ENCODE measurements around the gene ABCA12. TPM values are rescaled to one million over a fixed set of nuclear protein-coding genes. Genes with fewer than 3 reads are reported as not detected.

ABCA12 gene
- polyA plus RNA-seq, 1 experiment = 0.04 TPM

GRCh38 chr2:215156453-215156852 lies 18.0 kb upstream of the ABCA12 start:
- no peaks in the 10 kb centered on the region for H3K27me3 ChIP-seq (ENCODE audit: control insufficient read depth, insufficient read depth, low read length)
- DNase-seq (ENCODE audit: low read depth, low spot score) = no peak
- H3K27ac ChIP-seq (ENCODE audit: low read depth, low read length) = no peak overlapping the region
- H3K9me3 ChIP-seq (ENCODE audit: control insufficient read depth, insufficient read depth, low read length) = no peaks in the 10 kb centered on the region
- ChIA-PET CTCF (no interaction called here), POLR2A (no interaction called here)
- no peak overlapping the region for H3K4me3 ChIP-seq (ENCODE audit: low read depth, low read length)
- TF ChIP-seq, protein P1, sequence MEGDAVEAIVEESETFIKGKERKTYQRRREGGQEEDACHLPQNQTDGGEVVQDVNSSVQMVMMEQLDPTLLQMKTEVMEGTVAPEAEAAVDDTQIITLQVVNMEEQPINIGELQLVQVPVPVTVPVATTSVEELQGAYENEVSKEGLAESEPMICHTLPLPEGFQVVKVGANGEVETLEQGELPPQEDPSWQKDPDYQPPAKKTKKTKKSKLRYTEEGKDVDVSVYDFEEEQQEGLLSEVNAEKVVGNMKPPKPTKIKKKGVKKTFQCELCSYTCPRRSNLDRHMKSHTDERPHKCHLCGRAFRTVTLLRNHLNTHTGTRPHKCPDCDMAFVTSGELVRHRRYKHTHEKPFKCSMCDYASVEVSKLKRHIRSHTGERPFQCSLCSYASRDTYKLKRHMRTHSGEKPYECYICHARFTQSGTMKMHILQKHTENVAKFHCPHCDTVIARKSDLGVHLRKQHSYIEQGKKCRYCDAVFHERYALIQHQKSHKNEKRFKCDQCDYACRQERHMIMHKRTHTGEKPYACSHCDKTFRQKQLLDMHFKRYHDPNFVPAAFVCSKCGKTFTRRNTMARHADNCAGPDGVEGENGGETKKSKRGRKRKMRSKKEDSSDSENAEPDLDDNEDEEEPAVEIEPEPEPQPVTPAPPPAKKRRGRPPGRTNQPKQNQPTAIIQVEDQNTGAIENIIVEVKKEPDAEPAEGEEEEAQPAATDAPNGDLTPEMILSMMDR (IDR thresholded peaks at IDR 0.05; ENCODE audit: low read depth, low read length) = no peak

DNA sequence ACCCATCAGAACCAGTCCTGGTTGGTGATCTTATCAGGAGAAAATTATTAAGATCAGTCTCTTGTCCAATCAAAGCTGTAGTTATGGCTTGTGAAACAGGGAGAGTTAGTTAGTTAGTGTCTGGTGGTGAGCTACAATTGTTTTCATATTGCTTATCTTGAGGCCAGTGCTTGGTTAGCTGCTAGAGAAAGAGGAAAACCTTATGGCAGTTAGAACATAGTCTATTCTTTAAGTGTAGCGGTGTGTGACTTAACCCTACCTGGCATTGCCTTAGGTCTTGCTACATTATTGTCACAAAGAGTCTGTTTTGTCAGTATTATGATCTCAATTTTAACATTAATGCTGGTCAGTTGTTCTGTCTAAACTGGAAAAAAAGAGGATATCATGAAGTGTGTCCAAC lies 11.5 kb upstream of the ABCA12 start:
- Histone ChIP-seq H3K4me3 (ENCODE audit: low read depth, low read length) (no peak overlapping the region), H3K27me3 (ENCODE audit: control insufficient read depth, insufficient read depth, low read length) (no peaks in the 10 kb centered on the region), H3K9me3 (ENCODE audit: control insufficient read depth, insufficient read depth, low read length) (no peaks in the 10 kb centered on the region), H3K27ac (ENCODE audit: low read depth, low read length) (no peak overlapping the region)
- TF ChIP-seq, protein P1 (IDR thresholded peaks at IDR 0.05; ENCODE audit: low read depth, low read length) = no peak
- no peak for DNase-seq (ENCODE audit: low read depth, low spot score)
- ChIA-PET CTCF (no interaction called here), POLR2A (no interaction called here)

DNA sequence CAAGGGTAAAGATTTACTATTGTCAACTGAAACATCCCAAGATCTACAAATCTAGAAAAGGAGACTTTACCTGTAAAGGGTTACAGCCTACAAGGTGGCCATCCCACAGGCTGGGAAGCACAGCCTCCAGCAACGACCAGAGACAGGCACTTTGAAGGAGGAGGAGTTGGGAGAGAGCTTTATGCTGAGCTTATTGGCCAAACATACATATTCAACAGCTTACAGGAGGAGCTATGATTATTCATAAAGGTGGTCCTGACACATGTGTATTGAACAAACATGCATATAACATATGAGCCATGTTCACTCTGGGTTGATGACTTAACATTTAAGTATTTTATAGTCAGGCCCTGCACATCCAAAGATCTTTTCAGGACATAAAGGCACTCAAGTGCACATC lies 11.1 kb upstream of the ABCA12 start:
- CTCF ChIA-PET = no interaction called here
- TF ChIP-seq, protein P1 (IDR thresholded peaks at IDR 0.05; ENCODE audit: low read depth, low read length) = no peak
- POLR2A ChIA-PET = no interaction called here
- Histone ChIP-seq H3K27me3 (ENCODE audit: control insufficient read depth, insufficient read depth, low read length) (no peaks in the 10 kb centered on the region), H3K27ac (ENCODE audit: low read depth, low read length) (no peak overlapping the region), H3K4me3 (ENCODE audit: low read depth, low read length) (no peak overlapping the region), H3K9me3 (ENCODE audit: control insufficient read depth, insufficient read depth, low read length) (no peaks in the 10 kb centered on the region)
- DNase-seq (ENCODE audit: low read depth, low spot score) = no peak

DNA sequence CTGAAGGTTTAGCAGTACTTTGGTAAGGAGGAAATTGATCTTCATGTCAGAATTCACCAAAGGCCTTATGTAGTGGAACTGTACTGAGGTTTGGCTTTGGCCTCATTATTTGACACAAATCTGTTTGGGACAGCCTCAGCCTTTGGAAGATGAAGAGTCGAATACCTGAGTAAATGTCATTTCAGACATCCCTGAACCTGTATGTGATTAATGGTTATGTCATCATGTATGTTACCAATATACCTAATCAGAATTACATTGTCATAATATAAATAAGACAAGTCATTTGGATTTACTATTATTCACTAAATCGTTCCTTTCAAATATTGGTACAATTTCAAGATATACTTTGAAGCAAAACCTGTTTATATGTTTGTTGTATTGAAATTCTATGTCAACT lies 10.6 kb upstream of the ABCA12 start:
- no peak overlapping the region for H3K4me3 ChIP-seq (ENCODE audit: low read depth, low read length)
- CTCF ChIA-PET = no interaction called here
- POLR2A ChIA-PET = no interaction called here
- TF ChIP-seq, protein P1 (IDR thresholded peaks at IDR 0.05; ENCODE audit: low read depth, low read length) = no peak
- no peak for DNase-seq (ENCODE audit: low read depth, low spot score)
- no peaks in the 10 kb centered on the region for H3K9me3 ChIP-seq (ENCODE audit: control insufficient read depth, insufficient read depth, low read length)
- H3K27me3 ChIP-seq (ENCODE audit: control insufficient read depth, insufficient read depth, low read length) = no peaks in the 10 kb centered on the region
- H3K27ac ChIP-seq (ENCODE audit: low read depth, low read length) = no peak overlapping the region

DNA sequence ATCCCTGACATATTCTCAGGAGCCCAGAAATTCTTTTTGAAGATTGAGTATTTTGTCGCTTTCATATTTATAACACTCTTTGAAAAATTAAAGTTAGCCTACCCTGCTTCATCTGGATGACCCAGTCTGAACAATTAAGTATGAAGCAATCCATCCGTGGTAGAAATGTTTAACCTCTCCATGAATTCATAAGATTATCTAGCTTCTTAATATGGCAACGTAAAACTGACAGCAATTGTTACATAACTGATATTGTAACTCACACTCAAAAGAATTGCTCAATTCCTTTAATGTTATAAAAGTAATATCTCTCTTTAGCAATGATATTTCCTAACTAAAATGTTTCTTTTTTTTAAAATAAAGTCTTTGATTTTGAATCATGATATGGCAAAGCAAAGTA lies 7.2 kb upstream of the ABCA12 start:
- TF ChIP-seq, protein P1 (IDR thresholded peaks at IDR 0.05; ENCODE audit: low read depth, low read length) = no peak
- DNase-seq (ENCODE audit: low read depth, low spot score) = no peak
- Histone ChIP-seq H3K27ac (ENCODE audit: low read depth, low read length) (no peak overlapping the region), H3K4me3 (ENCODE audit: low read depth, low read length) (no peak overlapping the region), H3K27me3 (ENCODE audit: control insufficient read depth, insufficient read depth, low read length) (no peaks in the 10 kb centered on the region), H3K9me3 (ENCODE audit: control insufficient read depth, insufficient read depth, low read length) (no peaks in the 10 kb centered on the region)
- CTCF ChIA-PET = interaction anchor here (1.1 kb wide), 1 partner anchor 124 kb away, joined by 3 read pairs; no protein-coding TSS in a partner anchor
- POLR2A ChIA-PET = no interaction called here
